NCI-H748 (cell line): ENCODE measurements around the gene COQ3.
"Not testable (repeated sequence)": the region's sequence is repeated elsewhere in the genome, so short reads cannot be mapped to it uniquely, and the experiment has no call there.

Source experiments
- DNase-seq: peaks from one replicate; lab custom pipeline; 2025; ENCODE audit not compliant: unreplicated experiment; lab: John Stamatoyannopoulos, UW

Gene COQ3

DNA sequence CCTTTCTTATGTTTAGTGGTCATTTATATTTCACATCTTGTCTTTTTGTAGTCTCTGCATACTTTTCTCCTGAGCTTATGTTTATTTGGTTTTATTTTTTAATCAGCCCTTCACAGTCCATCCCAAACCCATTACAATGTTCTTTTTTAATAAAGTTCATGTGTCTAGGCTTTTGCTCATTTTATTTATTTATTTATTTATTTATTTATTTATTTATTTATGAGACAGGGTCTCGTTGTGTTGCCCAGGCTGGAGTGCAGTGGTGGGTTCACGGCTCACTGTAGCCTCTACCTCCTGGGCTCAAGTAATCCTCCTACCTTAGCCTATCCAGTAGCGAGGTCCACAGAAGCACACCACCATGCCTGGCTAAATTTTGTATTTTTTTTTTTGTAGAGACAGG lies 3.1 kb downstream of the COQ3 start:
- DNase-seq, result no peak

DNA sequence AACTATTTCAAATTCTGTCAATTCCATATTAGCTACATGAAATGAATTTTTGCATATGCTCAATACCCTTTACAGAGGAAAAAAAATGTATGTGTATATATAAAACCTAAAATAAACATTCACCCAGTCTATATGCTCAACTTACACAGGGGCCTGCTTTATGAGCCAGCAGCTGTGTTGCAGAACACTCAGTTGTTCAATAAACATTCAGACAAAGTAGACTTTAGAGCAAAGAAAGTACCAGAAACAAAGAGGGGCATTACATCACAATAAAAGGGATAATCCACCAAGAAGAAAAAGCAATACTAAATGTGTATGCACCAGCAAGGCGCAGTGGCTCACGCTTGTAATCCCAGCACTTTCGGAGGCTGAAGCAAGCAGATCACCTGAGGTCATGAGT lies 9.5 kb downstream of the COQ3 start:
- DNase-seq, result no peak

DNA sequence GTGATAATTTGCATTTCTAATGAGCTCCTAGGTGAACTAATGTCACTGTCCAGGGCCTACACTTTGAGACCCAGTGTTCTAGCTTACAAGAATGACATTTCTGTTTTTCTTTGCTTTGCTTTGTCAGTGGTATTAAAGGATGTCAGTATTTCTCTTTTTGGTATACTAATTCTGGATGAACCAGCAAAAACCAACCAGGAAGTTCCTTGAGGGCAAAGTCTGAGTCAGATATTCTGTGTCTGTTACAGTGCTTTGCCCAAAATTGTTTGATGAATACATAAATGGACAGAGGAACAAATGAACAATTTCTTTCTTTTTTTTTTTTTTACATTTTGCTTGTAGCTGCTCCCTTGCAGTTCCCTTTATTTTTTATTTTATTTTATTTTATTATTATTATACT lies 15.4 kb downstream of the COQ3 start:
- no peak for DNase-seq

DNA sequence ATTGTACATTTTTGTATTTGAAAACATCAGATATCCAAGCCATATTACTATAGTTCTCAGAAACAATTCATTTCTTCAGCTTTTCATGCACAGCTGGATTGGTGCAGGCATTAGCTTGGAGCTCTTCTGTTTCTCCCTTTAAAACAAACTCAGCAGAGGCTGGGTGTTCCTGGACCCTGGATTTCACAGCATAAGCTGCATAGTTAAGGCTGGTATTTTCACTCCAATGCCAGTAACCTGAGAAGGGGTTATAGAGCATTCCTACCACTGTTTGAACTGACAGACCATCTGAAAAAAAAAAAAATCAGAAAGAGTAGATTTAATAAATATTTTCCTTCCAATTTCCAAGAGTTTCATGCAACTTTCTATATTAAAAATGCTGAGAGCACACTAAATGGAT lies 24.5 kb downstream of the COQ3 start:
- no peak for DNase-seq

DNA sequence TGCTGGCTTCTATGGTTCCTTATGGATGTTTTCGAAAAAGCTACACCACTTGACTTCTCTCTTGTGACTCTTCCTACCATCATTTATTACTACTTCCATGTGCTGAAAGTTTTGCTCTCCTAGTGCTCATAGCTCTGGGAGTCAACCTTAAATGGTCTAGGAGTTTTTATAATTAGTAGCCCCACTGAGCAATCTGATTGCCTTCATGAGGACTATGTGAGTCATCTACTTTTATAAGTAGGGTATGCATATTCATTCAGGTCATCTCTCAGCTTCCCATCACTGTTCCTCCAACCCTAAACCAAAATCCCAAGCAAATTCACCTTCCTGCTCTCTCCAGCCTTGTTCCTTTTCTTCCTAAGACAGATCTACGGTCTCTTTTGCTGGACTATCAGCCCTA lies 27.1 kb downstream of the COQ3 start:
- no peak for DNase-seq

DNA sequence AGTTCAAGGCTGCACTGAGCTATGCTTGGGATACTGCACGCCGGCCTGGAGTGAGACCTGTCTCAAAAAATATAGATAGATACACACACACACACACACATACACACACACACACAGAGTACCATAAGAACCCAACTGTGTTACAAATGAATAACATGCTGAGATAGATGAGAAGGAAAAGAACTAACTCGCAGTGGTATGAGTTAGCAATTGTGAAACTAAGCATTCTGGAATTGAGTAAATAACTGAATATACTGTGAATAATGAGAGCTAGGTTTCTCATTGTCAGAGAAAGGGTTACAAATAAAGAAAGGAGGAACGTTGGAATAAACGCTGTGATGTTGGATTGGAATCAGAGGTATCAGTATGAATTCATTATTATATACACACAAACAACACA lies 30.0 kb downstream of the COQ3 start:
- DNase-seq, result no peak

DNA sequence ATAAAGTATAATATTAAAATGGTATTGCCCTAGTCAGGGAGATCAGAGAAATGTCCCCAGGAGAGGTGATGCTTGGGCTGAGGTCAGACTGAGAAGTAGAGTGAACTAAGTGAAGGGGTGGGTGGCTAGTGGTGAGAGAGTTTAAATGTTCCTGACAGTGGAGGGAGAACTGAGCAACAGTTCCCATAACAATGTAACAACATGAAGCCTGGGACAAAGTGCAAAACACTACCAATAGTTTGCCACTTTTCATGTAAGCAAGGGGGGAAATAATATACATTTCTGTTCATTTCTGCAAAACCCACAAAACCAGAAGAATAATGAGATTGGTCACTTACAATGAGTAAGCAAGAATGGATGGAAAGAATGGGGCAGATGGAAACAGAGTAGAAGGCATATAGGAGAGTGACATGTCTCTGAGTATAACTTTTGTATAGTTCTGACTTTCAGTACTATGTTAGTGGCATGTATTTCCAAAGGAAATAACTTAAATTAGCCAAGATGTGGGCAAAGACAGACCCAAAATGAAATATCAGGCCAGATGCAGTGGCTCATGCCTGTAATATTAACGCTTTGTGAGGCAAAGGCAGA lies 31.2 kb downstream of the COQ3 start:
- no peak for DNase-seq

DNA sequence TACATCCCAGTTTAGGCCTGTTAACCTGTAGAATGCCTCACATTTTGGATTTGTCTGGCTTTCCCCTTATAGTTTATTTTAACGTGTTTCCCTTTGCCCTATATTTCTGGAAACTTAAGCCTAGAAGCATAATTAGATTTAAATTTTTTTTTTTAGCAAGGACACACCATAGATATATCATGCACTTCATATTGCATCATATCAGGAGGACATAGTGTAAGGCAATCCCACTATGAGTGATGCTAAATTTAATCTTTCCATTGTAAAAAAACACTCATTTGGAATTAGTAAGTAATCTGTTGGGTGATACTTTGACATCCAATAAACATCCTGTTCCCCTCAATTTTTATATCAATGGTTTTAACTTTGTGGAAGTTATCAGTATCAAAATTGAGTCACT lies 34.2 kb downstream of the COQ3 start:
- DNase-seq, result no peak

DNA sequence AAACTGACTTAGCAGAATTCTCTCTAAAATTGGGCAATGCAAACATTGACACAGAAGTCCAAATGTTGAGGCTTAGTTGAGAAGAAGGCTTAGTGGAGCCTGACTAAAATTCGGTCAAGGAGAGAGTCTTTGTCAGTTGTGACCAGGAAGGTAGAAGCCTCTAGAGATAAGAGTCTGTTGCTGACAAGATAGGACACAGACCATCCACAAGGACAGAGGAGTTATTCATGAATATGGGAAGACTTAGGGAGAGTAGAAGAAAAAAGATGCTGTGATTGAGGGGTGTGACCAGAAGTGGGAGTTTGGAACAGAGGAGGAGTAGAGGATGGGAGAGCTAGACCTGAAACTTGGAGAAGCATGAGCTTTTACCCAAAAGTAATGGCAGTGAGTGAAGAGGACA lies 37.4 kb downstream of the COQ3 start:
- DNase-seq, result no peak

DNA sequence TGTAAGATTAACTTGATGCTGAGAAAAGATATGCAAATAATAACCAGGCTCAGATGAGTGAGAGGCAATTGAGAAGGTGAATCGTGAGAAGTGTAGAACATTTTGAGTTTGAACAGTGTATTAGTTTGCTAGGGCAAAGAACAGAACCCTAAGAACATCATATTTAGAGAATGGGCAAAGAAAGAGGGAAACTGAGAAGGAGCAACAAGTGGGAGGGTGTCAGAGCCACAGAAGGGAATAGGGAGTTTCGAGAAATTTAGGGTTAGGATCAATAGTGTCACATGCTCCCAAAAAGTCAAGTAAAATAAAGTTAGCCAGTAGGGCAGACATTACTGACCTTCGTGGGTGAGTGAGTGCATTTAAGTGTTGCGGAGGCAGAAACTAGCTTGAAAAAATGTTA lies 39.0 kb downstream of the COQ3 start:
- no peak for DNase-seq

DNA sequence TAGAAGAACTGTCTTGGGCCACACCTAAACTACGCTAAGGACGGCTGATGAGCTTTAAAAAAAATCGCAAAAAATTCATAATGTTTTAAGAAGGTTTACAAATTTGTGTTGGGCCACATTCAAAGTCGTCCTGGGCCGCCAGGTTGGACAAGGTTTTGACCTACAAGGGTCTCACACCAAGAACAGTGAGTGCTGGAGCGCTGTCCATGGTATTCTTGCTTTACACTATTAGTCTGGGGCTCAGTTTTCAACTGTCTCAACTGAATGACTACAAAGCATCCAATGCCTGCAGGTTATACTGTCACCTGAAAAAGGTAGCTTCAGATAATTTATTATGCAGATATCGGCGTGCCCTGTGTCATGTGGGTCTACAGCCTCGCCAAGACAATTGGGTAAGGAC lies 40.9 kb downstream of the COQ3 start:
- DNase-seq, result no peak

DNA sequence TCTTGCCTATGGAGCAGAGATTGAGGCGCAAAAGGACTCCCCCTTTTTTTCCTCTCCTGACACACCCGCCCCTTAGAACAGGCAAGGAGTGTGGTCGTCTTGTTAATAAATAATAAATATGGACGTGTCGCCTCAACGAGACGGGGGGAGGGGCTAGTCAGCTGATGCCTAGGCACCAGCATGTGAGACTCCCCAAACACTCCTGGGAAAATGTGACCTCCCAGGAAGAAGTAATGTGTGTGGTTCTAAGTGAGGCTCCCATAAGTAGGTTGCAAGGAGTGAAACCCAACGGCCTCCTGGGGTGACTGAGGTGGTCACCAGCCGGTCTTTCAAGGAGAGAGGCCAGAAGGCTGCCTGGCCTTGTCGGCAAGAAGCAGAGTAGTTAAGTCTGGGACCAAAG lies 43.4 kb downstream of the COQ3 start:
- DNase-seq, result peak; percentile 59

DNA sequence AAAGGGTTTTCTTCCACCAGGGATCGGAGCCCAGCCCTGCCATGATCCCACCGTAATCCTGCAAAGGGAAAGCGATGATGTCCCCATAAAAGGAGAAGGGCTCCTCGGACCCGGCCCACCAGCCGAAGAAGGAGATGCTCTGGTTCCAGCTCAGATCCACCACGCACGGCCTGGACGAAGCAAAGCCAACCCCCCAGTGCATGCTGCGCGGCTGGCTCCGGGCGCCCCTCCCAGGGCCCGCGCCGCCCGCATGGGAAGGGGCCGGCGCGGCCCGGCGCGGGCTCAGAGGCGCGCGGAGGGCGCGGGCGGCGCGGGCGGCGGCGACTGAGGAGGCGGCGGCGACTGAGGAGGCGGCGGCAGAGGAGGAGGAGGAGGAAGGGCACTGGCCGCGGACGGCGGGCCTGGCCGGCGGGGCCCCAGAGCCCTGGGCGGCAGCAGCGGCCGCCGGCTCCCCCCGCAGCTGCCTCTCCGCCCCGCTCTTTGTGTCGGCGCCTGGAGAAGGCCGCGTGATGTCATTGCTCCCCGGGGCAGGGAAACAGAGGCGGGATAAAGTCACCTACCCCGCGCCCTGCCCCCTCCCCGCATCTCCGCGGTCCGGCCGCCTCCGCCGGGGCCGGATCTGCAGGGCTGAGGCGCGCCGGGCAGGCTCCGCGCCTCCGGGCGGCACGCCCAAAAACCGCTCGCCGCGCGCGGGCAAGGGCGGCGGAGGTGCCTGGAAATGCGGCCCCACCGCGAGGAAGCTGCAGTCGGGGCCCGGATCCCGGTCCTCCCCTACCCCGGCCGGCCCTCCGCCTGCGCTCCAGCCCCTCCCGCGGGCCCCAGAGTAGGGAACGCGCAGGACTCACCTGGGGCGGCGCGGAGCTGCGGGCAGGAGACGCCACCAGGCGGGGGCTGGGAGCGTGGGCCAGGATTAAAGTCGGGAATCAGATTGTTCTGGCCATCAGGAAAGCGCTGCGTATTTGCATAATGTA lies 44.5 kb downstream of the COQ3 start, which contains the start of gene FAXC:
TSS of gene FAXC (minus strand) at position 504 of the 971 bp plus-strand sequence. CDS start at position 202, 302 bp downstream.
- DNase-seq, result peak; percentile 89

DNA sequence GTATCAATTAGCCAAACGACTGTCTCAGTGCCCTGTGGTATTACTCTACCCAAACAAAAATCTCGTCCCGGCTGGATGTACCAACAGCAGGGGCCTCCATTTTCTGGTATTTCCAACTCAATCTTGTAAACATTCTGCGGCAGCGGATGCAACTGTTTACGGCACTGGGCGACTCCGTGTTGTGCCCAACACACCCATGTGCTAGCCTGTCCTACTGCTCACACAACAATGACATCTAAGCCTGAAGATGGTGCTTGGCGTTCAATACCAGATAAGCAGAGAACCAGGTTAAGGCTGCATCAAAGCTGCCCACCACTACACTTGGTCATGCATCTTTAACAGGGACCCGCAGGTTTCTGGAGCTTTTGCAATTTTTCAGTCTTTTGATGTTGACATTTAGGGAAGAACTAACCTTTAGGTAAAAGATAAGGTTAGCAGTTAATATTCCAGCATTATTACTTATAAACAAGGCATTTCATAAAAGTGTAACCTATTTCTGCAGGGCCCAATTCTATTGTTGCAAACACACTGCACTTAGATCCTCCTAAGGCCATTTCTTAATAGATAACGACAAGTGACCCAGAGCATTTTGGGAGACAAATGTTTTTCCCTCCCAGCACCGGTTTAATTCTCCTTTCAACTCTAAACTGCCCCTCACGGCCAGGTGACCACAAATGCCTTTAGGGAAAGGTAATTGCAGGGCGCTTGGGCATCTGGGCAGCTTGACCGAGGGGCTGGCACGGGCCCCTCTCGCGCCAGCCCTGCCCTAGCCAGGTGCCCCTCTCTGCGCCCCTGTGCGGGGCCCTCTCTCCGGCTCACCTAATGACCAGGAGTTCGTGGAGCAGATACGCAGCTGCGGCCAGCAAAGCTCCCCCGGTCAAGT lies 45.5 kb downstream of the COQ3 start:
- peak; percentile 27 for DNase-seq

DNA sequence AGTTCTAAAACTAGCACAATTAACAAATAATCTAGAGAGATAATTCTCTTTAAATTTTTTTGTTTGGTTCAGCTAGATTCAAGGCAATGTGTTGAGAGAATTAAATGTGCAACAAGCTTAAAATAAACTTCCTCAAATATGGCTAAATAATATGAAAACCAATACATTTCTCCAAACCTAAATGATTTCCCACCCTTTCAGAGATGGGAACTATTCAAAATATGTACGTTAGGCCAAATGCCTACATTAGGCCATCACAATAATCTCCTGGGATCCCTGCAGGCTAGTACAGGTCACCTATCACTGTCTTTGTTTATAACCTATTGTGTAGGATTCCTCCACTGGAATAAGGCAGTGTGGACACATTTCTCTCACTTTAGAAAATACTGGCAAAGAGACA lies 46.2 kb downstream of the COQ3 start:
- DNase-seq, result no peak

DNA sequence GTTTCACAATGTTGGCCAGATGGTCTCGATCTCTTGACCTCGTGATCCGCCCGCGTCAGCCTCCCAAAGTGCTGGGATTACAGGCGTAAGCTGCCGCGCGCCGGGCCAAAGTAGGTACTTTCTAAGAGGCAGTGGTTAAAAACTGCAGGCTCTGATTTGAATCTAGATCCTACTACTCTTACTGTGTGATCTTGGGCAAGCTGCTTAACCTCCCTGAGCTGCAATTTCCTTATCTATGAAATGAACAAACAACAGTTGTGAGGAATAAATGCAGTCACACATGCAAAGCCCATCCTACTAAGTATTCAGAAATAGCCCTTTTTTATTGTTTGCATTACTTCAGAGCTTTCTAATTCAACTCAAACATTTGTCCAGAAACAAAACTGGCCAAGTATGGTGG lies 47.4 kb downstream of the COQ3 start:
- no peak for DNase-seq

DNA sequence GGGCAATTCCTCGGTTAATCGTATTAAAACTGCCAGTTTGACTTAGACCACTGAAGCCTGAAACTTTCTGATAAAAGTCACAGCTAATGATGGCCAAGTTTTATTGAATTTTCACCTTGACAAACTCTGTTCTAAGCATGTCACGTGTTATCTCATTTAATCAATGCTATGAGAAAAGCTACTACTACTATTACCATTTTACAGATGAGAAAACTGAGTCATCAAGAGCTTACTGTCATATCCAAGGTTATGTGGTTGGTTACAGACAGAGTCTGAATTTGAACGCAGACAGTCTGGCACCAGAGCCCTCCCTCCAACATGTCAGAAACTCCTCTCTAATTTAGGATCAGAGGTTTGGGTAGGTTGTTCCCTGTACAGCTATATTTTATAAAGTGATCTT lies 48.8 kb downstream of the COQ3 start:
- DNase-seq, result no peak

DNA sequence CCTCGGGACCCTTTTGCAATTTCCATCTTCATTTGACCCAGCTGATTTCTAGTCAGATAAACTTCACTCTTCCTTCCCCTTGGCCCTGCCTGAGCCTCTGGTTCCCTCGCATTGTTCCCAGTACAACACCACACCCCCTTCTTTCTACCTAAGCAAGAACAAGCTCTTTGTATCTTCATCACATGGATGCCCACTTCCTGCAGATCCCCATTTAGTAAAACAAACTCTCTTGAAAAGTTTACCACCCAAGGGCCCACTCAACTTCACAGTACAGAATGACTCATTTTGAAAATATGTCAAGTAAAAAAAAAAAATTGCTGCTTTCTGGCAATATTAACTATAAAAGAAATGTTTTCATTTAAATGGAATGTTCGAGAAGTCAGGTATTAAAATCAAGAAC lies 49.7 kb downstream of the COQ3 start:
- no peak for DNase-seq

DNA sequence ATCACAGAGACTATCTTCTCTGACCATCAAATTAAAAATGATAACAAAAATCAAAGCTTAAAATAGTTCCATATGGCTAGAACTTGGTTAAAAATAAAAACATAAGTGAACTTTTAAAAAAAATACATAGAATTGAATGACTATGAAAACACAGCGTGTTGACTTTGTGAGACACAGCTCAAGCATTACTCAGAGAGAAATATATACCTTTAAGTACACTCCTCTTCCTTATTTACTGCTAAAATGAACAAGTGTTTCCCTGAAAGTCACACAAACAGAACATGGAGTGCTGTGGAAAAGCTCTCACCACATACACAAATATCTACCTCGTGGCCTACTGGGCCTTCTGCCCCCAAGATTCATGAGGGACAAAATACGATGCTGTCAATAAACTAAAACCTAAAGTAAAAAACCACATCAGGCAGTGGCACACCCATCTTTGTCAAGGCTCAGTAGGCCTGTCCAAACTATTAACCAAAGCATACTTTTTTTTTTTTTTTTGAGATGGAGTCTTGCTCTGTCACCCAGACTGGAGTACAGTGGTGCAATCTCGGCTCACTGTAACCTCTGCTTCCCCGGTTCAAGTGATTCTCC lies 52.0 kb downstream of the COQ3 start:
- no peak for DNase-seq

DNA sequence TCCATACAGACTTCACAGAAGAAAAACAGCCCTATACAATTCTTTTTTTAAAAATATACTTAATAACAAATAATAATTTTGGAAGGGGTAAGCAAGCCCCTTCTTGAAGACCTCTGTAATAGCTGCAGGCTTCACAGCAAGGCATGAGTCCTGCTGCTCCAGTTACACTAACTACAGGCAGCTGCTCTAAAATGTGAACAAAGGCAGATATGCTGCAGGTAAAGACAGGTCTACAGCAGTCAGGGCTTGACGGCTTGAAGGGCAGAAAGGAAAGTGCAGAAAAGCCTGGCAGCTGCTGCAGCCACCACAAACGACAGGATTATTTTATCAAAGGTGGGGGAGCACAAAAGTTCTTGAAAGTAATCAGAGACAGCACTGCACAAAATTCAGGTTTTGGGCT lies 55.8 kb downstream of the COQ3 start:
- no peak for DNase-seq

DNA sequence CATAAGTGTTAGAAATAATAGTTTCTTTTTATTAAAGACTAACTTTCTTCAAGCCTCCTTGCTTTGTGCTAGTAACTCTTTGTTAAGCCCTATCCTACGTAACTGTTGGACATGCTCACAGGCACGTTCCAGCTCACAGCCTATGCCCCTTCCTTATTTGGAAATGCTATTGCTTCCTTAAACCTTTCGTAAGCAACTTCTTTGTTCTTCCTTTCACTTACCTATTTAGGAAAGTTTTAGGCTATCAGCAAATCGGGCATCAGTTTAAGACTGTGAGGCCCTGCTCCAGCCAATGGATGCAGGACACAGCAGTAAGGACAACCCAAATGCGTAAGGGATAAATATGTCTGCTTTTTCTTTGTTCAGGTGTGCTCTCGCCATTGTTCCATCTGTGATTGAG lies 58.7 kb downstream of the COQ3 start:
- not testable (repeated sequence) for DNase-seq
